NCI-H1105 treated with DMSO at 0.1 percent for 48 hours (cell line): ENCODE data around the gene ANKRD55.
"Not testable (repeated sequence)": the region's sequence is repeated elsewhere in the genome, so short reads cannot be mapped to it uniquely, and the experiment has no call there.

Experiments
- DNase-seq: peaks from one replicate; lab custom pipeline; 2025; lab: John Stamatoyannopoulos, UW

Gene ANKRD55

GRCh38 chr5:56102207-56102606 lies 130.9 kb downstream of the ANKRD55 start:
- not testable (repeated sequence) for DNase-seq

- no peak for DNase-seq
Measured at GRCh38 chr5:56101180-56101579, 131.9 kb downstream of the ANKRD55 start.

GRCh38 chr5:56100439-56101176 lies 132.5 kb downstream of the ANKRD55 start:
- no peak for DNase-seq

GRCh38 chr5:56099346-56099745 lies 133.8 kb downstream of the ANKRD55 start:
- no peak for DNase-seq

- DNase-seq, result no peak
Measured at GRCh38 chr5:56097055-56097454, 136.1 kb downstream of the ANKRD55 start.

GRCh38 chr5:56095579-56096102 lies 137.5 kb downstream of the ANKRD55 start:
- no peak for DNase-seq

GRCh38 chr5:56094579-56095361 lies 138.4 kb downstream of the ANKRD55 start:
- no peak for DNase-seq

- DNase-seq, result no peak
Measured at GRCh38 chr5:56093970-56094369, 139.2 kb downstream of the ANKRD55 start.

- DNase-seq, result no peak
Measured at GRCh38 chr5:56092115-56092514, 141.0 kb downstream of the ANKRD55 start.

GRCh38 chr5:56091664-56092063 lies 141.5 kb downstream of the ANKRD55 start:
- no peak for DNase-seq

GRCh38 chr5:56090793-56091460 lies 142.2 kb downstream of the ANKRD55 start:
- no peak for DNase-seq

GRCh38 chr5:56088967-56089829 lies 143.9 kb downstream of the ANKRD55 start:
- DNase-seq, result no peak

GRCh38 chr5:56088431-56088949 lies 144.6 kb downstream of the ANKRD55 start:
- no peak for DNase-seq

- no peak for DNase-seq
Measured at GRCh38 chr5:56085193-56085592, 147.9 kb downstream of the ANKRD55 start.

- no peak for DNase-seq
Measured at GRCh38 chr5:56083286-56083854, 149.8 kb downstream of the ANKRD55 start.

GRCh38 chr5:56081053-56081642 lies 152.0 kb downstream of the ANKRD55 start:
- not testable (repeated sequence) for DNase-seq

GRCh38 chr5:56080375-56081052 lies 152.6 kb downstream of the ANKRD55 start:
- DNase-seq, result no peak

GRCh38 chr5:56079157-56079500 lies 154.0 kb downstream of the ANKRD55 start:
- DNase-seq, result not testable (repeated sequence)

GRCh38 chr5:56078278-56079156 lies 154.6 kb downstream of the ANKRD55 start:
- DNase-seq, result no peak
